Fibroblast of pulmonary artery (primary cell): ENCODE measurements around the gene MAST4.

ENCODE experiments used
- DNase-seq: peaks from one replicate; pipeline ENCODE4 v3.0.0-alpha.2; 2010; ENCODE audit warnings: low read depth
- H3K4me3 ChIP-seq: replicated peaks from 2 replicates; pipeline ENCODE4 v1.5.1; 2011; ENCODE audit warnings: low read depth, mild to moderate bottlenecking, control low read depth, low read length, moderate library complexity
- CTCF ChIP-seq: IDR thresholded peaks from 2 replicates; pipeline ENCODE4 v1.5.1; 2011; ENCODE audit warnings: mild to moderate bottlenecking, control low read depth, low read length, inconsistent platforms; ENCODE audit errors: missing control alignments

MAST4 gene

GRCh38 chr5:66989286-66989685 lies 393.1 kb downstream of the MAST4 start:
- DNase-seq = no peak
- no peak for TF ChIP-seq CTCF
- H3K4me3 ChIP-seq = no peak overlapping the region

GRCh38 chr5:66989781-66990180 lies 393.6 kb downstream of the MAST4 start:
- H3K4me3 ChIP-seq = no peak overlapping the region
- no peak for DNase-seq
- TF ChIP-seq CTCF = no peak

GRCh38 chr5:66991746-66992145 lies 395.6 kb downstream of the MAST4 start:
- DNase-seq = no peak
- no peak overlapping the region for H3K4me3 ChIP-seq
- no peak for TF ChIP-seq CTCF

GRCh38 chr5:66992547-66992946 lies 396.4 kb downstream of the MAST4 start:
- H3K4me3 ChIP-seq = no peak overlapping the region
- no peak for TF ChIP-seq CTCF
- no peak for DNase-seq

- no peak for TF ChIP-seq CTCF
- no peak overlapping the region for H3K4me3 ChIP-seq
- DNase-seq = no peak
Measured at GRCh38 chr5:66993448-66993847, 397.3 kb downstream of the MAST4 start.

- no peak for TF ChIP-seq CTCF
- DNase-seq = no peak
- H3K4me3 ChIP-seq = no peak overlapping the region
Measured at GRCh38 chr5:66993882-66994281, 397.7 kb downstream of the MAST4 start.

- no peak overlapping the region for H3K4me3 ChIP-seq
- no peak for TF ChIP-seq CTCF
- DNase-seq = no peak
Measured at GRCh38 chr5:66994790-66995189, 398.6 kb downstream of the MAST4 start.
